Smooth muscle cell (in vitro differentiated cells): ENCODE data around the gene SRD5A1. TPM values are rescaled to one million over a fixed set of nuclear protein-coding genes. Genes with fewer than 3 reads are reported as not detected.

Experiments used
- DNase-seq: peaks from one replicate; lab custom pipeline; 2025; ENCODE audit not compliant: unreplicated experiment; lab: John Stamatoyannopoulos, UW
- H2AFZ ChIP-seq: fragments of 200-600 bp; sonication (generic); 2 replicates; pipeline ENCODE4 v1.6.0; 2016; ENCODE audit warnings: antibody characterized with exemption, low read depth, mild to moderate bottlenecking
- H3F3A ChIP-seq: fragments of 200-600 bp; sonication (generic); 2 replicates; pipeline ENCODE4 v1.6.0; 2017; ENCODE audit warnings: antibody characterized with exemption, low read depth
- H3K27ac ChIP-seq: fragments of 200-600 bp; sonication (generic); 2 replicates; pipeline ENCODE4 v1.5.1; 2016; ENCODE audit warnings: low read depth, mild to moderate bottlenecking
- H3K27me3 ChIP-seq: fragments of 200-600 bp; sonication (generic); 2 replicates; pipeline ENCODE4 v1.6.1; 2016; ENCODE audit warnings: low read depth, mild to moderate bottlenecking
- H3K36me3 ChIP-seq: fragments of 200-600 bp; sonication (generic); 2 replicates; pipeline ENCODE4 v1.5.1; 2016; ENCODE audit warnings: low read depth
- H3K4me1 ChIP-seq: fragments of 200-600 bp; sonication (generic); 2 replicates; pipeline ENCODE4 v1.5.1; 2016; ENCODE audit warnings: low read depth
- H3K4me2 ChIP-seq: fragments of 200-600 bp; sonication (generic); 2 replicates; pipeline ENCODE4 v1.6.0; 2016; ENCODE audit warnings: mild to moderate bottlenecking
- H3K4me3 ChIP-seq: fragments of 200-600 bp; sonication (generic); 2 replicates; pipeline ENCODE4 v1.5.1; 2016; ENCODE audit warnings: mild to moderate bottlenecking
- H3K79me2 ChIP-seq: fragments of 200-600 bp; sonication (generic); 2 replicates; pipeline ENCODE4 v1.6.0; 2016; ENCODE audit warnings: low read depth, mild to moderate bottlenecking
- H3K9ac ChIP-seq: fragments of 200-600 bp; sonication (generic); 2 replicates; pipeline ENCODE4 v1.6.0; 2016; ENCODE audit warnings: low read depth
- H3K9me3 ChIP-seq: fragments of 200-600 bp; sonication (generic); replicated peaks from 2 replicates; pipeline ENCODE4 v1.5.1; 2016; ENCODE audit warnings: low read depth
- H4K20me1 ChIP-seq: fragments of 200-600 bp; sonication (generic); 2 replicates; pipeline ENCODE4 v1.6.0; 2016; ENCODE audit warnings: low read depth
- CTCF ChIP-seq: fragments of 200-600 bp; sonication (generic); IDR thresholded peaks from 2 replicates; pipeline ENCODE4 v1.5.1; 2017; ENCODE audit warnings: borderline replicate concordance, mild to moderate bottlenecking, antibody characterized with exemption; ENCODE audit not compliant: insufficient read depth, poor library complexity, severe bottlenecking
- WGBS: methylation state at CpG from one replicate; pipeline ENCODE4 v1.1.7; 2016; ENCODE audit warnings: low lambda C conversion rate; 5-methylcytosine and 5-hydroxymethylcytosine counted together
- polyA plus RNA-seq: library from polyadenylated mRNA; unstranded; fragments of >200 nt; fragmentation: Nextera tagmentation; extraction: Ambion mirVana; gene quantifications from 2 replicates; pipeline ENCODE4 v1.2.1, GENCODE V29; 2016
- total RNA-seq: library from RNA; depleted of rRNA; stranded (reverse); fragments of >200 nt; gene quantifications from 2 replicates; pipeline ENCODE4 v1.2.3, GENCODE V29; 2014

SRD5A1 gene
- total and polyA plus RNA-seq, 2 experiments from 2014 or later: 17.1 to 23.5 TPM

- 68% methylated on average over 10 of the region's 10 CpGs for WGBS
- Histone ChIP-seq H3K36me3 (no peaks in the 10 kb centered on the region), H3K27me3 (no peaks in the 10 kb centered on the region), H4K20me1 (peaks cover 5% of the 10 kb centered on the region), H3K9ac (no peak overlapping the region), H3K4me2 (no peak overlapping the region), H3K79me2 (peaks cover 7% of the 10 kb centered on the region), H3K27ac (no peak overlapping the region), H3F3A (no peaks in the 10 kb centered on the region), H3K4me3 (no peak overlapping the region), H3K4me1 (peaks cover 5% of the 10 kb centered on the region), H2AFZ (no peak overlapping the region), H3K9me3 (no peaks in the 10 kb centered on the region)
- TF ChIP-seq CTCF: no peak
- DNase-seq: no peak
Measured at GRCh38 chr5:6649186-6649585, 15.9 kb downstream of the SRD5A1 start.

GRCh38 chr5:6649681-6650080, 16.4 kb downstream of the SRD5A1 start:
- H2AFZ ChIP-seq: no peak overlapping the region
- no peaks in the 10 kb centered on the region for H3K36me3 ChIP-seq
- H3K9me3 ChIP-seq: no peaks in the 10 kb centered on the region
- no peaks in the 10 kb centered on the region for H3F3A ChIP-seq
- 97% methylated on average over 9 of the region's 9 CpGs for WGBS
- no peak overlapping the region for H3K27ac ChIP-seq
- no peak overlapping the region for H3K4me2 ChIP-seq
- no peak for DNase-seq
- H3K9ac ChIP-seq: no peak overlapping the region
- peaks cover 7% of the 10 kb centered on the region for H3K79me2 ChIP-seq
- H3K27me3 ChIP-seq: no peaks in the 10 kb centered on the region
- TF ChIP-seq CTCF: no peak
- peaks cover 5% of the 10 kb centered on the region for H3K4me1 ChIP-seq
- H3K4me3 ChIP-seq: no peak overlapping the region
- H4K20me1 ChIP-seq: peaks cover 5% of the 10 kb centered on the region

- Histone ChIP-seq H3K27ac (no peak overlapping the region), H3K9ac (no peak overlapping the region), H4K20me1 (no peaks in the 10 kb centered on the region), H3K4me3 (no peak overlapping the region), H3K79me2 (no peaks in the 10 kb centered on the region), H3K4me2 (no peak overlapping the region), H3K36me3 (peaks cover 21% of the 10 kb centered on the region), H3K4me1 (peaks cover 5% of the 10 kb centered on the region), H3K27me3 (no peaks in the 10 kb centered on the region), H3F3A (no peaks in the 10 kb centered on the region), H3K9me3 (peaks cover 12% of the 10 kb centered on the region), H2AFZ (no peak overlapping the region)
- WGBS: 94% methylated on average over 6 of the region's 6 CpGs
- no peak for TF ChIP-seq CTCF
- no peak for DNase-seq
Measured at GRCh38 chr5:6652025-6652424, 18.8 kb downstream of the SRD5A1 start.

GRCh38 chr5:6655432-6655831, 22.2 kb downstream of the SRD5A1 start:
- 98% methylated on average over 8 of the region's 8 CpGs for WGBS
- TF ChIP-seq CTCF: no peak

More at GRCh38 chr5:6655432-6655831, 22.2 kb downstream of the SRD5A1 start:
- H4K20me1 ChIP-seq: no peaks in the 10 kb centered on the region
- no peak overlapping the region for H2AFZ ChIP-seq
- no peak overlapping the region for H3K4me3 ChIP-seq
- H3K27me3 ChIP-seq: no peaks in the 10 kb centered on the region
- H3K4me1 ChIP-seq: no peaks in the 10 kb centered on the region
- H3K9me3 ChIP-seq: peaks cover 13% of the 10 kb centered on the region
- H3K4me2 ChIP-seq: no peak overlapping the region
- no peak overlapping the region for H3K9ac ChIP-seq
- H3K27ac ChIP-seq: no peak overlapping the region
- no peaks in the 10 kb centered on the region for H3F3A ChIP-seq
- H3K79me2 ChIP-seq: no peaks in the 10 kb centered on the region
- H3K36me3 ChIP-seq: peaks cover 23% of the 10 kb centered on the region
- DNase-seq: no peak
